ENCODE results near the gene KIF3B.

GRCh38 chr20:32288225-32288849 lies 10.9 kb downstream of the KIF3B start:
- TF ChIP-seq POLR2A (IDR thresholded peaks at IDR 0.05): no peak
- TF ChIP-seq CTCF (IDR thresholded peaks at IDR 0.05): no peak
- no peak for TF ChIP-seq POLR2AphosphoS5 (IDR thresholded peaks at IDR 0.05)
- no peak for TF ChIP-seq EP300 (IDR thresholded peaks at IDR 0.05)
